Tibial nerve (tissue), 4 donors: ENCODE data around the gene QRFP.

Source experiments
- CTCF ChIP-seq, 5 experiments: fragments of 200-600 bp in 3 of 5; fragments of 450-650 bp in 2 of 5; sonication (generic) in 3 of 5; IDR thresholded peaks; one replicate each; pipeline ENCODE4 v1.5.1; 2016 to 2019; ENCODE audit warnings: antibody characterized with exemption in 5 of 5, mild to moderate bottlenecking in 3 of 5, moderate library complexity in 2 of 5
- EP300 ChIP-seq, 2 donors: sonication (generic); formaldehyde crosslinking; IDR thresholded peaks; one replicate each; pipeline ENCODE4 v1.6.1; 2017; ENCODE audit warnings: antibody characterized with exemption in 2 of 2, mild to moderate bottlenecking in 1 of 2

- TF ChIP-seq EP300 (IDR thresholded peaks at IDR 0.05) (no peak), CTCF (IDR thresholded peaks at IDR 0.05) (no peak)
Measured at GRCh38 chr9:130905125-130905901, 8.7 kb upstream of the QRFP start.
